ENCODE measurements around the gene IST1. TPM values are rescaled to one million over a fixed set of nuclear protein-coding genes. Genes with fewer than 3 reads are reported as not detected.
"Not testable (repeated sequence)": the region's sequence is repeated elsewhere in the genome, so short reads cannot be mapped to it uniquely, and the experiment has no call there.

IST1 gene
- total RNA-seq, 2 donors from 2014 or later: 117 to 138 TPM

DNA sequence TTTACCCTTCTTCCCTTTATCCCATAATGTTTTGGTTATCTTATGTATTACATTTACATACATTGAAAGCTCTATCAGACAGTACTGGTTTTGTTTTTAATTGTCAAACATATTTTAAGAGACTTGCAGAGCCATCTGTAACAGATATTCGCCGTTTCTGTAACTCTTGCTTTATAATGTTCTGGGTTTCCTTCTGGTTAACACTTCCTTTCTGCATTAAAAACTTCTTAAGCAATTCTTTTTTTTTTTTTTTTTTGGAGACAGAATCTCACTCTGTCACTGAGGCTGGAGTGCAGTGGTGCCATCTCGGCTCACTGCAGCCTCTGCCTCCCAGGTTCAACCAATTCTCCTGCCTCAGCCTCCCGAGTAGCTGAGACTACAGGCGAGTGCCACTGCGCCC lies 10.4 kb downstream of the IST1 start:
- intact Hi-C loops (cut with DNase I); ATAC-seq; DNase-seq: not testable (repeated sequence)

DNA sequence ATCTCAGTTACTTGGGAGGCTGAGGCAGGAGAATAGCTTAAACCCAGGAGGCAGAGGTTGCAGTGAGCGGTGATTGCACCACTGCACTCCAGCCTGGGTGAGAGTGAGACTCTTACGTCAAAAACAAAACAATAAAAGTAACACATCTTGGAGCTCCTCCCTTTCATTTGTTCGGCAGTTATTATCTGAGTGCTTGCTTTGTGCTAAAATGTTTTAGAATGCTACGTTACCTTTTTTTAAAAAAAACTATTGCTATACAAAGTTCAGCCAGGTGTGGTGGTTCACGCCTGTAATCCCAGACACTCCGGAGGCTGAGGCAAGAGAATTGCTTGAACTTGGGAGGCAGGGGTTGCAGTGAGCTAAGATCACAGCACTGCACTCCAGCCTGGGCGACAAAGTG lies 15.8 kb downstream of the IST1 start:
- DNase-seq: no peak
- intact Hi-C loops (cut with DNase I): no loop called here
- ATAC-seq: no peak

DNA sequence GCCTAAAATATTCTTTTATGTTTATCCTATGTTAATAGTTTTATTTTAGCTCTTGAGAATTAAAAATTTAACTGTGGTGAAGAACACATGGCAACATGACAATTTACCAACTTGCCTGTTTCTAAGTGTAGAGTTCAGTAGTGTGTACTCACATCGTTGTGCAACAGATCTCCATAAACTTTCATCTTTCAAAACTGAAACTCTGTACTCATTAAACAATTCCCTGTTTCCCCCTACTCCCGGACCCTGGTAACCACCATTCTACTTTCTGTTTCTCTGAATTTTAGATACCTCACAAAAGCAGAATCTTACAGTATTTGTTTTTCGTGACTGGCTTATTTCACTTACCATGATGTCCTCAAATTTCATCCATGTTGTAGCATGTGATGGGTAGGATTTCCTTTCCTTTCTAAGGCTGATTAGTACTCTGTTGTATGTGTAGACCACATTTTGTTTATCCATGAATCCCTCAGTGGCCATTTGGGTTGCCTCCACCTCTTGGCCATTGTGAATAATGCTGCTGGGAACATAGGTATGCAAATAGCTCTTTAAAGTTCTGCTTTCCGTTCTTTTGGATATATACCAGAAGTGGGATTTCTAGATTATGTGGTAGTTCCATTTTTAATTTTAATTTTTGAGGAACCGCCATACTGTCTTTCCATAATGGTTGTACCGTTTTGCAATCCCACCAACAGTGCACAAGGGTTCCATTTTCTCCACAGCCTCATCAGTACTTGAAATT lies 17.4 kb downstream of the IST1 start:
- DNase-seq (no peak), ATAC-seq (no peak)
- intact Hi-C loops (cut with DNase I): no loop called here

GRCh38 chr16:71914802-71915201 lies 19.5 kb downstream of the IST1 start:
- ATAC-seq (no peak), DNase-seq (no peak)
- intact Hi-C loops (cut with DNase I): no loop called here

DNA sequence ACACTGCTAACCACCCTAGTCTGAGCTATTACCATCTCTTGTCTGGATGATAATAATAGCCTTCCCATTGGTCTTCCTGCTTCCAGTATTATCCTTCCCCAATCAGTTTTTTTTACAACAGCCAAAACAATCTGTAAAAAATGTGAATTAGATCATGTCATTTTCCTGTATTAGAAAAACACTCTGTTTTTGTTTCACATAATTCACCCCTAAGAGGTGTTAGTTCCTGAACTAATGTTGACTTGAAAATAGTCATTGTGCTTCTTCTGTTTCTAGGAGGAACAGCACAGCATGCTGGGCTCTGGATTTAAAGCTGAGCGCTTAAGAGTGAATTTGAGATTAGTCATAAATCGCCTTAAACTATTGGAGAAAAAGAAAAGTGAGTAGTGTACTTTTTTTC lies 20.0 kb downstream of the IST1 start:
- intact Hi-C loops (cut with DNase I): no loop called here
- DNase-seq: no peak
- no peak for ATAC-seq

DNA sequence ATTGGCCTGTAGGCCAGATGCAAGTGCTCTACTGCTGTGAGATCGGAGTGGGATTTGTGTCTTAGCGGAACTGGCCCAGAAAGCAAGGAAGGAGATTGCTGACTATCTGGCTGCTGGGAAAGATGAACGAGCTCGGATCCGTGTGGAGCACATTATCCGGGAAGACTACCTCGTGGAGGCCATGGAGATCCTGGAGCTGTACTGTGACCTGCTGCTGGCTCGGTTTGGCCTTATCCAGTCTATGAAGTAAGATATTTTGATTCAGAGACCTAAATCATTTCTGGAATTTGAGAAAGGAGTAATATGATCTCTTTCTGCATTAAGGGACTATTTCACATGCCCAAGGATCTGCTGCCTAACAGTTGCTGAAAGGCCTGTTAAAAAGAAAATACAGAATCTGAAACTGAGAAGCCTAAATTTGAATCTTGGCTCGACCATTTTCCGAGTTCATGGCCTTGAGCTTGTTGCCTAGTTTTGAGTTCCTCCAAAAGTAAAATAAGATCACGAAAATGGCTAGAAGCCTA lies 21.1 kb downstream of the IST1 start:
- intact Hi-C loops (cut with DNase I): no loop called here
- no peak for ATAC-seq
- no peak for DNase-seq

GRCh38 chr16:71917900-71918299 lies 22.6 kb downstream of the IST1 start:
- ATAC-seq (no peak), DNase-seq (no peak)
- intact Hi-C loops (cut with DNase I): no loop called here

GRCh38 chr16:71919035-71919434 lies 23.7 kb downstream of the IST1 start:
- intact Hi-C loops (cut with DNase I): no loop called here
- ATAC-seq (peak; percentile 54 to 57), DNase-seq (no peak)

DNA sequence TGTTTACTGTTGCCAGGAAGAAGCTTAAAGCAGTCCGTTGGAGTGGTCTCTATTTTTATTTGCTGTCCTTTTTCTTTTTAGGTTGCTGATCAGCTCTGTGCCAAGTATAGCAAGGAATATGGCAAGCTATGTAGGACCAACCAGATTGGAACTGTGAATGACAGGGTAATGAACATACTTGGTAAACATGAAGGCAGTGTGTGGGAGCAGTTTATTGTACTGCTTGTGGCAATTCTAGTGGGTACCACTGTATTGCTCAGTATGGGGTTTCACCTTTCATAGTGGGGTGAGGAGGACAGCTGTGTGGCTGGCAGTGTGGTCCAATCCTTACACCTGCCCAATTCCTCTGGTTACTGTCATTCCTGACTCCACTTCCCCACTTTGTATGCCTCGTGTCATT lies 25.3 kb downstream of the IST1 start:
- no peak for DNase-seq
- no peak for ATAC-seq
- intact Hi-C loops (cut with DNase I): no loop called here

DNA sequence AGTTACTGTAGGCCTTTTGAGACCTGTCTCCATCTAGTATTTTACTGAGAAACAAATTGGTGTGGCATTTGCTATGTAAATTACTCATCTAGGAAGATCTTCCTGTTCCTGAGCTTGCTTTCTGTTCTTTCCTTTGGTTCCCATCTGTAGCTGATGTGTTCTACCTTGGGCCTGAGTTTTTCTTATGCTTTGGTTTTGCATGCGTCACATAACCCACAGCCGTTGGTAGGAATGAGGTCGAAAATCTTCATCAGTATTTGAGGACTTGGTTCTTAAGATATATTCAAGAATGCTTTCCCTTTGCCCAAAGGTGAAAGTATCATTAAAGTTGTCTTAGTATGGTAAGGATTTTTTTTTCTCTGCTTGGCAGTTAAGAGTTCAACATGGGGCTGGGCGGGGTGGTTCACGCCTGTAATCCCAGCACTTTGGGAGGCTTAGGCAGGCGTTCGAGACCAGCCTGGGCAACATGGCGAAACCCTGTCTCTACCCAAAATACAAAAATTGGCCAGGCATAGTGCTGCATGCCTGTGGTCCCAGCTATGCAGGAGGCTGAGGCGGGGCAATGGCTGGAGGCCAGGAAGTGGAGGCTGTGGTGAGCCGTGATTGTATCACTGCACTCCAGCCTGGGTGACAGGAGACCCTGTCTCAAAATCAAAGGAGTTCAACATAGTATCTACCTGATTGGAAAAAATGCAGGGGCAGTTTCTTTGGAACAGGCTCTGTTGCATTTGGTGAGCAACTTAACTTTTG lies 28.8 kb downstream of the IST1 start:
- intact Hi-C loops (cut with DNase I): no loop called here
- ATAC-seq: no peak
- DNase-seq: no peak

- intact Hi-C loops (cut with DNase I): no loop called here
- no peak for DNase-seq
- no peak for ATAC-seq
Observed at GRCh38 chr16:71924710-71925109, 29.4 kb downstream of the IST1 start.

DNA sequence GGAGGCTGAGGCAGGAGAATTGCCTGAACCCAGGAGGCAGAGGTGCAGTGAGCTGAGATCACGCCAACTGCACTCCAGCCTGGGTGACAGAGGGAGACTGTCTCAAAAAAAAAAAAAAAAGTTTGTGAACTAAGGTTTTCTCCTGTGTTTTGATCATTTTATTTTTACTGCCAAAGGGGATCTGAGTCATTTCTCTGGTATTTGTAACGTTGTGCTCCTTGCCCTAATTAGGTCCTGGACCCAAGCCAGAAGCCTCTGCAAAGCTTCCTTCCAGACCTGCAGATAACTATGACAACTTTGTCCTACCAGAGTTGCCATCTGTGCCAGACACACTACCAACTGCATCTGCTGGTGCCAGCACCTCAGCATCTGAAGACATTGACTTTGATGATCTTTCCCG lies 32.1 kb downstream of the IST1 start:
- intact Hi-C loops (cut with DNase I): no loop called here
- ATAC-seq: peak; percentile 71 to 81
- DNase-seq: peak; percentile 76

- intact Hi-C loops (cut with DNase I): no loop called here
- peak; percentile 24 to 41 for ATAC-seq
- DNase-seq: no peak
Observed at GRCh38 chr16:71927787-71928186, 32.5 kb downstream of the IST1 start.

DNA sequence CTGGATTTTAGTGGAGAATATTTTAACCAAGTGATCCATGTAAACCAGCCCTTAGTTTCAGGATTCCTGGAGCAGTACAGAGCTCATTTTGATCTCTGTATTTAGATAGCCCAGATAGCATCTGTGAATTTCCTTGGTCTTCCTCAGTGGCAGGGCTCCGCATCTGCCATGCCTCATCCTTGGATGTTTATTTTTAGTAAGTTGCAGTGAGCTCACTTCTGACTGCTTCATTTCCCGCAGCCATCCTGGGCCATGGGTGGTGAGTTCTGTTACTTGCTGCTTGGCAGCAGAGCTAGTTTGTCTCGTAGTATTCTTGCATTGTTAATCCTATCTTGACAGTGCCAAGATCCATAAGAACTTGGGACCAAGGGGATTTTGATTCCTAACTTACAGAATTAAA lies 33.7 kb downstream of the IST1 start:
- ATAC-seq (peak; percentile 56 to 60), DNase-seq (peak; percentile 44)
- intact Hi-C loops (cut with DNase I): no loop called here

- intact Hi-C loops (cut with DNase I): no loop called here
- ATAC-seq (no peak), DNase-seq (no peak)
Observed at GRCh38 chr16:71930013-71930563, 34.8 kb downstream of the IST1 start.

DNA sequence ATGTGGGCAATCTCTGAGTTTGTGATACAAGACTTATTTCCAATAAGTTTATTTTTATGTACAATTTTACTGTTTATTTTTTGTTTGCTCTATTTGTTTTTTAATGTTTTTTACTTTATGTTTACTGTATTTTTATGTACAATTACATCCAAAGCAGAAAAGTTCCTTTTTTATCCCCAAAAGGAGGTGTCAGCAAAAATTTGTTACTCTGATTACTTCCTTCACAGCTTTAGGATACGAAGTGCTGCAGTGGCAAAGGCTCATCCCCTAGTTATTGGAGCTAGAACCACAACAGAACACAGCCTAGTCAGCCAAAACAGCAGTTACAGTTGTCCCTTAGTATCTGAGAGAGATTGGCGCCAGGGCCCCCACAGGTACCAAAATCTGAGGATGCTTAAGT lies 35.7 kb downstream of the IST1 start:
- ATAC-seq (no peak), DNase-seq (no peak)
- intact Hi-C loops (cut with DNase I): no loop called here

GRCh38 chr16:71931599-71931998 lies 36.3 kb downstream of the IST1 start:
- no peak for DNase-seq
- ATAC-seq: no peak
- intact Hi-C loops (cut with DNase I): no loop called here

DNA sequence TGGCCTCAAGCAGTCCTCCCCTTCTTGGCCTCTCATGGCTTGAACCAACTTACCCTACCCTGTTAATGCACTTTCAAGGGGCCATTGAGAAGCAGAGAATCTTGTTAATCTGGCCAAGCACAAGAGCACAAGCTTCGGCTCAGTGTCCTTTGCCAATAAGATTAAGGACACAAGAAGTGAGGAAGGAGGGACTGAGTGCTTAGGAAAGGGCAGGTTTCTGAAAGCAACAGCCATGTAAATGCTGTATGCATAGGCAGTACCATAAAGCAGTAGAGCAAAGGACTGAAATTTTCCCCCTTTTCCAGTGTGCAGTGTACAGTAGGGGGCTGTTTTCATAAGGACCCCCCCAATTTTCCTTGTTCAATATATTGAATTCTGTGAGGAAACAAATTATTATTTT lies 37.7 kb downstream of the IST1 start:
- DNase-seq: no peak
- intact Hi-C loops (cut with DNase I): no loop called here
- no peak for ATAC-seq

- ATAC-seq (no peak), DNase-seq (no peak)
- intact Hi-C loops (cut with DNase I): no loop called here
Observed at GRCh38 chr16:71933913-71934695, 38.8 kb downstream of the IST1 start.

All from left cardiac atrium (tissue), 4 donors.